GM23338 (cell line): ENCODE results near the gene BMAL1. TPM values are rescaled to one million over a fixed set of nuclear protein-coding genes. Genes with fewer than 3 reads are reported as not detected.

Experiments
- ATAC-seq: fragments of 200-7000 bp; cut with Tn5 transposase; 3 replicates; pipeline ENCODE4 v1.9.1; 2020
- DNase-seq: peaks from one replicate; pipeline ENCODE4 v3.0.0-alpha.2; 2015; ENCODE audit warnings: low spot score
- H2AFZ ChIP-seq: fragments of 200-600 bp; sonication (generic); 2 replicates; pipeline ENCODE4 v1.8.0; 2016; ENCODE audit warnings: antibody characterized with exemption, mild to moderate bottlenecking, moderate library complexity
- H3F3A ChIP-seq: fragments of 200-600 bp; sonication (generic); replicated peaks from 2 replicates; pipeline ENCODE4 v1.8.0; 2017; ENCODE audit warnings: antibody characterized with exemption, mixed run types, low read depth
- H3K27ac ChIP-seq: fragments of 200-600 bp; sonication (generic); 2 replicates; pipeline ENCODE4 v1.6.1; 2016; ENCODE audit warnings: low read depth
- H3K27me3 ChIP-seq: fragments of 200-600 bp; sonication (generic); 2 replicates; pipeline ENCODE4 v1.8.0; 2016; ENCODE audit warnings: mild to moderate bottlenecking, mixed run types, moderate library complexity; ENCODE audit not compliant: insufficient read depth
- H3K36me3 ChIP-seq: fragments of 200-600 bp; sonication (generic); 2 replicates; pipeline ENCODE4 v1.8.0; 2016; ENCODE audit warnings: mild to moderate bottlenecking; ENCODE audit not compliant: insufficient read depth
- H3K4me1 ChIP-seq: fragments of 200-600 bp; sonication (generic); 2 replicates; pipeline ENCODE4 v1.8.0; 2016; ENCODE audit warnings: mild to moderate bottlenecking, moderate library complexity; ENCODE audit not compliant: insufficient read depth
- H3K4me2 ChIP-seq: fragments of 200-600 bp; sonication (generic); 2 replicates; pipeline ENCODE4 v1.7.1; 2017; ENCODE audit warnings: mixed run types
- H3K4me3 ChIP-seq: fragments of 200-600 bp; sonication (generic); 2 replicates; pipeline ENCODE4 v1.6.1; 2016; ENCODE audit warnings: mixed run types
- H3K79me2 ChIP-seq: fragments of 200-600 bp; sonication (generic); replicated peaks from 2 replicates; pipeline ENCODE4 v1.8.0; 2017; ENCODE audit warnings: mild to moderate bottlenecking; ENCODE audit not compliant: insufficient read depth
- H3K9me2 ChIP-seq: fragments of 200-600 bp; sonication (generic); 2 replicates; pipeline ENCODE4 v1.8.0; 2017; ENCODE audit not compliant: insufficient read depth
- H4K20me1 ChIP-seq: fragments of 200-600 bp; sonication (generic); replicated peaks from 2 replicates; pipeline ENCODE4 v1.8.0; 2017; ENCODE audit warnings: mild to moderate bottlenecking; ENCODE audit not compliant: insufficient read depth
- H3K27ac Mint-ChIP-seq: 2 replicates; pipeline ENCODE4 v1.8.0; 2020; ENCODE audit warnings: inconsistent platforms, mild to moderate bottlenecking, moderate library complexity, mixed read lengths
- H3K27me3 Mint-ChIP-seq: 3 replicates; pipeline ENCODE4 v1.8.0; 2022; ENCODE audit warnings: low read depth, mild to moderate bottlenecking, moderate library complexity, mixed read lengths, inconsistent platforms; ENCODE audit not compliant: insufficient read depth, poor library complexity
- H3K36me3 Mint-ChIP-seq: 3 replicates; pipeline ENCODE4 v1.8.0; 2021; ENCODE audit warnings: low read depth, mild to moderate bottlenecking, inconsistent platforms, moderate library complexity, mixed read lengths
- H3K4me1 Mint-ChIP-seq: 3 replicates; pipeline ENCODE4 v1.8.0; 2020; ENCODE audit warnings: mild to moderate bottlenecking, inconsistent platforms, mixed read lengths
- H3K4me3 Mint-ChIP-seq: 3 replicates; pipeline ENCODE4 v1.8.0; 2021; ENCODE audit warnings: moderate library complexity, mild to moderate bottlenecking, inconsistent platforms, mixed read lengths
- H3K9me3 Mint-ChIP-seq: 3 replicates; pipeline ENCODE4 v1.8.0; 2020; ENCODE audit warnings: moderate library complexity, mild to moderate bottlenecking, inconsistent platforms, mixed read lengths
- CREB1 ChIP-seq: fragments of 250-450 bp; sonication (Bioruptor Pico); IDR thresholded peaks from 2 replicates; pipeline ENCODE4 v1.5.0; 2020; ENCODE audit warnings: low read depth, mild to moderate bottlenecking, moderate library complexity
- CTCF ChIP-seq, 2 experiments: fragments of 200-600 bp in 1 of 2; sonication (generic) in 1 of 2; conservative IDR thresholded peaks; 2 replicates each; pipeline versions ENCODE4 v1.5.1 to v1.6.1; 2016 to 2017; ENCODE audit warnings: antibody characterized with exemption in 2 of 2, low read depth in 2 of 2, mild to moderate bottlenecking in 2 of 2, moderate library complexity in 1 of 2
- ETS1 ChIP-seq: IDR thresholded peaks from 2 replicates; pipeline ENCODE4 v1.6.1; 2016; ENCODE audit warnings: antibody characterized with exemption
- EZH2 ChIP-seq: fragments of 200-600 bp; sonication (generic); IDR thresholded peaks from one replicate; pipeline ENCODE4 v1.8.0; 2017; ENCODE audit warnings: antibody characterized with exemption, mild to moderate bottlenecking, low read depth; ENCODE audit not compliant: unreplicated experiment
- EZH2phosphoT487 ChIP-seq: fragments of 200-600 bp; sonication (generic); IDR thresholded peaks from one replicate; pipeline ENCODE4 v1.8.1; 2018; ENCODE audit warnings: antibody characterized with exemption; ENCODE audit not compliant: unreplicated experiment
- JUNB ChIP-seq: IDR thresholded peaks from one replicate; pipeline ENCODE4 v1.6.1; 2016; ENCODE audit warnings: antibody characterized with exemption; ENCODE audit not compliant: unreplicated experiment
- POLR2AphosphoS5 ChIP-seq: IDR thresholded peaks from 2 replicates; pipeline ENCODE4 v1.6.1; 2016; ENCODE audit warnings: antibody characterized with exemption, low read depth
- STAT1 ChIP-seq: IDR thresholded peaks from one replicate; pipeline ENCODE4 v1.6.1; 2016; ENCODE audit warnings: antibody characterized with exemption; ENCODE audit not compliant: unreplicated experiment
- ZNF114 ChIP-seq: fragments of 250-450 bp; sonication (Bioruptor Pico); IDR thresholded peaks from 2 replicates; pipeline ENCODE4 v1.5.0; 2020; ENCODE audit warnings: mild to moderate bottlenecking, moderate library complexity
- ZNF331 ChIP-seq: fragments of 250-450 bp; sonication (Bioruptor Pico); IDR thresholded peaks from 2 replicates; pipeline ENCODE4 v1.5.0; 2020; ENCODE audit warnings: low read depth, mild to moderate bottlenecking, moderate library complexity
- polyA plus RNA-seq: library from polyadenylated mRNA; unstranded; fragments of >200 nt; fragmentation: Nextera tagmentation; extraction: Ambion mirVana; gene quantifications from 2 replicates; pipeline ENCODE4 v1.2.1, GENCODE V29; 2016
- total RNA-seq: library from RNA; depleted of rRNA; stranded (reverse); fragments of >200 nt; shearing (Covaris generic); gene quantifications from 2 replicates; pipeline ENCODE4 v1.2.3, GENCODE V29; 2014

The BMAL1 gene
- total and polyA plus RNA-seq, 2 experiments from 2014 or later, result 5.1 to 7.2 TPM

- no peak overlapping the region for H2AFZ ChIP-seq
- H3K4me2 ChIP-seq, result no peak overlapping the region
- H4K20me1 ChIP-seq, result no peaks in the 10 kb centered on the region
- TF ChIP-seq STAT1 (no peak), CTCF (conservative IDR thresholded peaks at IDR 0.05; ENCODE audit: low read depth in 2 of 2) (no peak), POLR2AphosphoS5 (no peak), CREB1 (no peak), ZNF331 (CRISPR knock-in tag) (no peak), ETS1 (no peak), EZH2 (no peak), EZH2phosphoT487 (no peak)
- H3K27me3 ChIP-seq, result no peaks in the 10 kb centered on the region
- Mint-ChIP-seq H3K27me3 (no peaks in the 10 kb centered on the region), H3K36me3 (peaks cover 7% of the 10 kb centered on the region; the same call in 2 of the 3 replicates), H3K9me3 (peaks cover 8% of the 10 kb centered on the region), H3K27ac (no peak overlapping the region), H3K4me1 (no peaks in the 10 kb centered on the region), H3K4me3 (no peak overlapping the region)
- ATAC-seq (no peak), DNase-seq (no peak)
- H3K79me2 ChIP-seq, result peaks cover 13% of the 10 kb centered on the region
- H3K4me1 ChIP-seq, result no peaks in the 10 kb centered on the region
- H3F3A ChIP-seq, result no peaks in the 10 kb centered on the region
- H3K9me2 ChIP-seq, result no peaks in the 10 kb centered on the region
- H3K4me3 ChIP-seq, result no peak overlapping the region
- no peaks in the 10 kb centered on the region for H3K36me3 ChIP-seq
- H3K27ac ChIP-seq, result no peak overlapping the region
These were observed 144.0 kb downstream of the BMAL1 start for GRCh38 chr11:13421561-13421960.

- no peaks in the 10 kb centered on the region for H3K4me1 Mint-ChIP-seq
- Histone ChIP-seq H3K4me3 (no peak overlapping the region), H3K36me3 (no peaks in the 10 kb centered on the region; the same call in 1 of the 2 replicates), H3K4me1 (no peaks in the 10 kb centered on the region), H3K79me2 (peaks cover 32% of the 10 kb centered on the region), H3F3A (no peaks in the 10 kb centered on the region), H3K9me2 (no peaks in the 10 kb centered on the region), H3K27me3 (no peaks in the 10 kb centered on the region), H2AFZ (no peak overlapping the region), H3K4me2 (no peak overlapping the region), H4K20me1 (no peaks in the 10 kb centered on the region), H3K27ac (no peak overlapping the region)
- no peaks in the 10 kb centered on the region for H3K27me3 Mint-ChIP-seq
- H3K9me3 Mint-ChIP-seq, result peaks cover 26% of the 10 kb centered on the region
- H3K36me3 Mint-ChIP-seq, result peaks cover 23% of the 10 kb centered on the region; the same call in 2 of the 3 replicates
- TF ChIP-seq ZNF114 (CRISPR knock-in tag) (no peak), CTCF (conservative IDR thresholded peaks at IDR 0.05; ENCODE audit: low read depth in 2 of 2) (no peak), ETS1 (no peak), JUNB (no peak)
- DNase-seq (no peak), ATAC-seq (no peak)
- H3K27ac Mint-ChIP-seq, result no peak overlapping the region
- no peak overlapping the region for H3K4me3 Mint-ChIP-seq
These were observed 145.8 kb downstream of the BMAL1 start for GRCh38 chr11:13423372-13423771.
